HG03342 (cell line): ENCODE results near the gene TNFAIP3.

Experiments
- ATAC-seq: cut with Tn5 transposase; IDR thresholded peaks from one replicate; pipeline ENCODE4 v1.9.1; 2021; ENCODE audit warnings: mild to moderate bottlenecking, moderate library complexity; ENCODE audit not compliant: unreplicated experiment

Gene TNFAIP3

DNA sequence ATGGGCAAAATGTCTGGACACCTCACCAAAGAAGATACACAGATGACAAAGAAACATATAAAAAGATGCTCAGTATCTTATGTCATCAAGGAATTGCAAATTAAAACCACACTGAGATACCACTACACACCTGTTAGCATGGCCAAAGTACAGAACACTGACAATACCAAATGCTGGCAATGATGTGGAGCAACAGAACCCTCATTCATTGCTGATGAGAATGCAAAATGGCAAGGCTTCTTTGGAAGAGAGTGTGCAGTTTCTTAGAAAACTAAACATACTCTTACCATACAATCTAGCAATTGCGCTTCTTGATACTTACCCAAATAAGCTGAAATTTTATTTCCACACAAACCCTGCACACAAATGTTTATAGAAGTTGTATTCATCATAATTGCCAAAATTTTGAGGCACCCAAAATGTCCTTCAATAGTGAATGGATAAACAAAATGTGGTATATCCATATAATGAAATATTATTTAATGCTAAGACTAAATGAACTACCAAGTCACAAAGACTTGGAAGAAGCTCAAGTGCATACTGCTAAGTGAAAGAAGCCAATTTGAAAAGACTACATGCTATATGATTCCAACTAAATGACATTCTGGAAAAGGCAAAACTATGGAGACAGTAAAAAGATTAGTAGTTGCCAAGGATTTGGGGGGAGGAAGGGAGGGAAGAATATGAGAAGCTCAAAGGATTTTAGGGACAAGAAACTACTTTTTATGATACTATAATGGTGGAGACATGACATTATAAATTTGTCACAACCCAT is 50.7 kb downstream of the TNFAIP3 start:
- no peak for ATAC-seq

DNA sequence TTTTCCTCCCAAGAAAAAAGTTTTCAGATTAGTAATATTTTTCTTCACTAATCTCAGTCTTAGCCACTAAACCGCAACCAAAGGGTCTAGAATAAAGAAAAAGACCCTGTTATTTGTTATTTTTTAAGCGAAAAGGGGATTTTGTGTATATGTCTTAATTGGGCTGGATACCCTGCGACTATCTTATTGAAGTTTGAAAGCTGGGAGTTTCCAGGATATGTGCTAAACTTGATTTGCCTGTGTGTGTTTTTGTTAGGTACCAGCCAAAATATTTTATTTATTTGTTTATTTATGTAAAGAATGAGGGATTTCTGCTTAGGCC is 52.4 kb downstream of the TNFAIP3 start:
- no peak for ATAC-seq

DNA sequence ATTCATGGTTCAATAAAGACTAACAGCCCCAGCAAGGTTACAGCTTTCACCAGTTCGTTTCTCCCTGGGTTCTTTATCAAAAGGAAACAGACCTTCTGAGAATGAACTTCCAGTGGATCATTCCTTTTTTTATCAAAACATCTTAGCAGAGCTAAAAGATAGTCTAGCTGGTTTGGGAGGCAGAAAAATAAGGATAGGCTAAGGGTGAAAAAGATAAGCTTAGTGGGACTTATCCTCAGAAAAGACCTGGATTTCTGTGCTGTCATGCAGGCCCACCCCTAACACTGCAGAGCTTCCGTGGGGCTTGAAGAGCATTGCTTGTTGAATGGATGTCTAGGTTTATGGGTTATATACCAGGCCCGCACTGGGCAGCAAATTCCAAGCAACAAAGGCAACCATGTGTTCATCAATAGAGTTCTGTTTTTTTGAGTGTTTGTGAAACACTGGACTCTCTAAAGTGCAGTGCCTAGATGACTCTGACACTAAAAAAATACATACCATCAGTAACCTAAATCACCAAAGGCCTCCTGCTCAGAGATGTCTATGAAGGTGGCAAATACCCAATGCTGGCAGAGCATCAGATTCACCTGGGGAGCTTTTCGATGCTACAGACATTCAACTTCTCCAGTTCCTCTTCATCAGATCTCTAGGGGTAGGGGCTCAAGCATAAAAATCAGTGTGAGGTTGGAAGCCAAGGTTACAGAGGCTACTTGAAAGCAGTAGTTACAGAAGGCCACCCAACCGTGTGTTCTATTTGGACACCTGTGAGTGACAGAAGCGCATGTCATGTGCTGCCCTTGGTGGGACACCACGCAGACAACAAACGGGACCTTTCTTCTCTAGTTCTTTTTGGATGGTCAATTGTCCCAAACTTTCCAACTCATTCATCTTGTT is 53.0 kb downstream of the TNFAIP3 start:
- peak; percentile 61 for ATAC-seq

DNA sequence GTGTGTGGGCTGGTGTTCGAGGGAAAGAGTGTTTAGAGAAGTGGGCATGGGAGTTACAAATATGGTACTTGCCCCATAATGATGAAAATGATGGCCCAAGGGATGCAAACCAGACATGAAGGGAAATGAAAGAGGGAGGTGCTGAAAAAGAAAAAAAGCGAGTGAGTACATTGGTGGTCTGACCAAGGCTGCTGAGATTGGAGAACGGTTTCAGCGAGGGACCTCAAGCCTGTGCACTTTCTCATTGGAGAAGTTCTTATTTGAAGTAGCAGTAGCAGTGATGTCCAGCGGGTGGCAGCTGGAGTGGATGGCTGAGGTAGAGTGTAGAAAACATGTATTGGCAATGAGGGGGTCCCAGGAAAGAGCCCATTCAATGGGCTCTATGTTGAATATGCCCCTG is 54.8 kb downstream of the TNFAIP3 start:
- no peak for ATAC-seq

DNA sequence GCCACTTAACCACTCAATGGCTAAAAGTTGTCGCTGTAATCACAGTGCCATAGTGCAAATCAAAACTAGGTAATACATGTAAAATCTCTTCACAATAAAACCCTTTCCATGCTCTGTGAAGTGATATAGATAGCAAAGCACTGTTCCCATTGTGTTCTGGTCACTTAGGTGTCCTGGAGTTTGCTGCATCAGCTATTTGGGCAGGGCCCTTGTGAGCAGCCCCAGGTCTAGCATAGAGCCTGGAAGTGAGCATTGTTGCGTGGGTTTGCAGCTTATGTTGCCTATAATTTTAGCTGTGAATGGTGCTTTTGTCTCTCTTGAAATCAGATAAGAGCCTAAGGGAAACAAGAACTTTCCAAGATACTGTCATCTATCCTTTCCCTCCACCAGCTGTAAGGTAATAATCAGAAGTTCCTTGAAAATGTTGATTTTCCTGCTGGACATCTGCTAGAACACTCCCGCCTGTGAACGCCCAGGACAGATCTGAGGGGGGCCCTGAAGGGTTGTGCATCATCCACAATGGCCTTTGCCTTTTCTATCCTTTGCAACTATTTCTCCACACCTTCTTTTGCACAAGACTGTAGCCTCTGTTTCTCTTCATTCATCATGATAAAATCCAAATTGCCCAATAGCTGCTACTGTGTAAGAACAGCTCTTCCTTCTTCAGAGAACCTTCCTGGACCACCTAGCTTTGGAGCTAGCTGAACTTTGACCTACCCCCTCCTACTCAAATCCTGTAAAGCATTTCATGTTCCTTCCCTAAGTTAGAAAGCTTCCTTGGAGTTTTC is 57.0 kb downstream of the TNFAIP3 start:
- ATAC-seq = no peak

DNA sequence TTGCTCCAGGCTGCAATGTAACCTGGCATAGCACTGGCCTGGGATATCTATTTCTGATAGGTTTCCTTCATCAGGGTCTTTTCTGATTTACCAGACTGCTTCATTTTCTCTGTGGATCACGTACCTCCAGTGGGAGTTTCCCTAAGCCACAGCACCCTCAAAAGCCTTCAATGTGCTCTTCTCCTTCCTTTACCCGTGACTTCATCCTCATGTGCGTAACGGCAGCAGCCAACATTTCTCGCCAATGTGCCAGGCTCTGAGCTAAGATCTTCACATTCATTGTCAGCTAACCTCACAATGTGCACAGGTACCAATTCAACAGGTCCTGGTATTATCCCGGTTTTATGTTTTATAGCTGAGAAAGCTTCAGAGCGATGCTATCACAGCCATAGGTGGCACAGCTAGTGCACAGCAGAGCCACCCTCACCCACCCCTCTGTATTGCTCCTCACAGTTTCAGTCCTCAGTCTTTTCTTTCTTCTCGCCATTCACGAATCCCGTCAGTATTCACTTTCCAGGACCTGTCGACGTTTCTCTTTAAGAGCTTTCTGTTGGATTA is 58.2 kb downstream of the TNFAIP3 start:
- no peak for ATAC-seq

DNA sequence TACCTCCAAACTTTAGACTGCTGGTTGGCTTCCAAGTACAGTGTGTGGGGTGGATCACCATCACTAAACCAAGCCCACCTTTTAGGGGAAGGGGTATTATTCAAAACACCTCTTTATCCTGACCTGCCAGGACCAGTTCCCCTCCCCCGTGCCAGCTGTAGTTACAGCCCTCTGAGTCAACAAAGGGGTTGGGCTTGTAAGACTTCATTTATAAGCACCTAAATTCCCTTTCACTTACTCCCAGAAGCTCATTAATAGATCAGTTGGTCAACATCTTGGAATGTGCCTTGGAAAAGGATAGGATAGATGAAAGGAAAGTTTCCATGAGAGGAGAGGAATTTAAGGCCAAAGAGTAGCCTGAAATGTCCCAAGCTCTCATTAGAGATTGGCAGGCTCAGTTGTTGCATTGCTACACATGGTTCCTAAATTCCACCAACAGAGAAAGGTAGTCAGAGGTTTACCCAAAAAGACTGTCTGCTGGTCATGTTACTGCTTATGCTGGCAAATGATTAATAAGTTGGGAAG is 59.2 kb downstream of the TNFAIP3 start:
- ATAC-seq = no peak

DNA sequence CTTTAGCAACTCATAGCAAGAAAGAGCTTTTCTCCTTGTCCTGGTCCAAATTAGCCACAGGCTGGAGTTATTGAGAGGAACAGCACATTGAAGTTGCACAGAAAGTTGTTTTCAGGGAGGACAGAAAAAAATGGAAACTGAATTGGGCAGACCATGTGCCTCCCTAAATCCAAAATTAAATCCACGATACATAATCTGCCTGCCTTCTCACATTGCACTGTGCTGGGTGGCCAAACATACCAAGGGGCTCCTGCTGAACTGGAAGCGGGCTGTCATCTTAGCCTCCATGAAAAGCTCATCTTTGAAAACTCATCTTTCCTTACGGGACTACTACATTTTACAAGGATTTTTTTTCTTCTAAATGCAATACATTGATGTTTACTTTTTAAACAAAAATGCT is 59.9 kb downstream of the TNFAIP3 start:
- no peak for ATAC-seq

DNA sequence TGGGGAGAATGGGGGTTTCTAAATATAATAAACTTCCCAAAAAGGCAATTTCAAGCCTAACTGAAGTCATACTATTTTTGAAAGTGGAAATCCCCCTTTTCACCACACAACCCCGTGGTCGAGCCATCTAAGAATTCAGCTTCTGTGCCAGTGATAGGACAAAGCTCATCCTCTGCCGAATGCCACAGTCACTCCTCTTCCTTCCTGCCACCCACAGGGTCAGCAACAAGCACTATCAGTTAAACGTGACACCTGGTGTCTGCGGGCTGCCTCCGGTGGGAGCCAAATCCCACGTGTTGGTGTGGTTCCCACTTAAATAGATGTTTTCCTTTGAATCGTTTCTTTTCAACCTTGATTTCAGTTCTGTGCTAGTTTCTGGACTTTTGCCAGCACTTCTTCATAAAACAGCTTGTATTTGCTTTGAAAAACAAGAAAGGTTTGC is 60.7 kb downstream of the TNFAIP3 start:
- peak; percentile 79 for ATAC-seq

DNA sequence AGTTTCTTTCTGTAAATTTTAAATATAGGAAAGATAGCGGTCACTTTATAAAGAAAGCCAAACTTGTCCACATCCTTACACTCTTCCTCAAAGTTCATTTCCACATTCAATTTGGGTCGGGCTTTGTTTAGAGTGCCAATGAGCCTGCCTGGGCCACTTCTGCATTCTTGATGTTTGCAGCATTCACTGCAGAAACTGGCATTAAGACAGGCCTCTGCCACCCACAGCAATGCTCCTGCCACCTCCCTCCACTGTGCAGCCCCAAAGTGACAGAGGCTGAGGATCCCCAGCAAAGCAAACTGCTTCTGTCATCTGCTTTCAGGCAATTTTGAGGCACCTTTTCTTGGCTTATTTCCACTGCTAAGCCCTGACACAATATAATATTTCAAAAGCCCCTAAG is 61.2 kb downstream of the TNFAIP3 start:
- ATAC-seq = no peak

DNA sequence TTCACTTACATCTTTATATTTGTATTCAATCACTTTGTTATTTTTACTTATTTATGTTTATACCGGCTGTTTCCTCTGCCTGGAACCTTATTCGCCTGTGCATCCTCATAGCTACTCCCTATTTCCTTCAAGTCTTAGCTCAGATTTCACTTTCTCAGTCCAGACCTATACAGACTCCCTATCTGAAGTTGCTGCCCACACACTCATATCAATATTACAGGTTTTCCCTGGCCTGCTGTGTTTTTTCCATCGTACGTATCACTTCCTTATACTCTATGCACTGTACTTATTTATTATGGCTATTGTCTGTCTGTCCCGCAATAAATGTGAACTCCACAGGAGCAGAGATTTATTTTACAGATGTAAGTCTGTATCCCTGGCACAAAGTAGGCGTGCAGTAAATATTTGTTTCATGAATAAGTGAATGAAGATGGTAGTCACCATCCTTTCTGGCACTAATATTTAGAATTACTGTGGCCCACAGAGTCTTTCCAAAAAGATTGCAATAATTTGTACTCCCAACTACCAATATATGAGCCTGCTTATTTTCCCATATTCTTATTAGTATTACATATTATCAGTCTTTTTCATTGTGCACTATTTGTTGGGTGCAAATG is 64.9 kb downstream of the TNFAIP3 start:
- ATAC-seq = no peak
